GM19372 (cell line): ENCODE measurements around the gene WNT1.
A peak's percentile ranks its signal among the peaks of the same experiment; 100 is the strongest.

Experiments used
- ATAC-seq: cut with Tn5 transposase; IDR thresholded peaks from one replicate; pipeline ENCODE4 v1.9.1; 2021; ENCODE audit warnings: mild to moderate bottlenecking, low read depth, moderate library complexity; ENCODE audit not compliant: unreplicated experiment

The WNT1 gene

GRCh38 chr12:48960834-48961233 is 17.3 kb upstream of the WNT1 start:
- ATAC-seq: no peak

DNA sequence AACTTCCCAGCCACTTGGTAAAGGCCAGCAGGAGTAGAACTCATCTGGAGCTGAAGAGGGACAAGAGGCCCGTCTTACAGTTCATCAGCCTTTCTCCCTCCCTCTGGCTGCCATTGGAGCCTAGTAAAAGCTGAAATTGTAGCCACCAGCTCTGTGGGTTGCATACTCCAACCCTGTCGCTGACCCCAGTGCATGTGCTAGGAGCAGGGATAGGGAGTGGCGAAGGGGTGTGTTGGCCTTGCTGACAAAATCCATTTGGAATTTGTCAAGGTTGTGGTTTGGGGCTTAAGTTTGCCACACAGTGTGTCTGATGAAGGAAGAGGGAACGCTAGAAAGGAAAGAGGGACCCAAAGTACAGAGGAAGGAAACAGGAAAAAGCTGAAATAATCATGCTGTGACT is 16.8 kb upstream of the WNT1 start:
- ATAC-seq: no peak

DNA sequence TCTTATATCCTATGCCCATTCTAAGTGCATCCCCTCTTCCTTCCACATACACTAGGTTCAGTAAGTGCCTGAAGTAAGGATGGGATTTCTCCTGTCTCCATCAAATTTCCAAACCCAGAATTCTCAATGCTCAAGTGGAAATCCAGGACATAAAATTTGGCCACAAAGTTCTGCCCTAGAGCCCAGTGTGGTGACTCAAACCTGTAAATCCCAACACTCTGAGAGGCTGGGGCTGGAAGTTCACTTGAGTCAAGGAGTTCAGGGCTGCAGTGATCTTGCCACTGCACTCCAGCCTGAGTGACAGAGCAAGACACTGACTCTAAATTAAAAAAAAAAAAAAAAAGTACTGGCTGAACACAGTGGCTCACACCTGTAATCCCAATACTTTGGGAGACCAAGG is 16.3 kb upstream of the WNT1 start:
- ATAC-seq: no peak

GRCh38 chr12:48965298-48965838 is 12.8 kb upstream of the WNT1 start:
- no peak for ATAC-seq

GRCh38 chr12:48966177-48966895 is 11.8 kb upstream of the WNT1 start:
- no peak for ATAC-seq

DNA sequence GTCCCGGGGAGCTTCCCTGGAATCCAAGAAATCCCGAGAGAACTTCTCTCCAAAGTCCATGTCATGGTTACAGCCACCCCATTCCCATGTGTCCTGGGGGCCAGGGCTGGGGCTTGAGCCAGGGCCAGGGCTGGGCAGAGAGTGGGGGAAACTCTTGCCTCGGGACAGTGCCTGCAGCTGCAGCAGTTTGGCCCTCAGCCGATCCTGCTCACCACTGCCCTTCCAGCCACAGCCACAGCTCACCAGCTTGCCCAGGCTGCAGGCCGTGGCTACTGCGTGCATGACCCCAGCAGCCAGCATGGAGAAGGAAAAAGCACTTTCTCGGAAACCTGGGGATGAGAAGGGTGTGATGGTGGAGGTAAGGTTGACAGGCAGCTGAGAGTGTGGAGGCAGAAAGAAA is 10.1 kb upstream of the WNT1 start:
- no peak for ATAC-seq

GRCh38 chr12:48968467-48968866 is 9.7 kb upstream of the WNT1 start:
- ATAC-seq: no peak

DNA sequence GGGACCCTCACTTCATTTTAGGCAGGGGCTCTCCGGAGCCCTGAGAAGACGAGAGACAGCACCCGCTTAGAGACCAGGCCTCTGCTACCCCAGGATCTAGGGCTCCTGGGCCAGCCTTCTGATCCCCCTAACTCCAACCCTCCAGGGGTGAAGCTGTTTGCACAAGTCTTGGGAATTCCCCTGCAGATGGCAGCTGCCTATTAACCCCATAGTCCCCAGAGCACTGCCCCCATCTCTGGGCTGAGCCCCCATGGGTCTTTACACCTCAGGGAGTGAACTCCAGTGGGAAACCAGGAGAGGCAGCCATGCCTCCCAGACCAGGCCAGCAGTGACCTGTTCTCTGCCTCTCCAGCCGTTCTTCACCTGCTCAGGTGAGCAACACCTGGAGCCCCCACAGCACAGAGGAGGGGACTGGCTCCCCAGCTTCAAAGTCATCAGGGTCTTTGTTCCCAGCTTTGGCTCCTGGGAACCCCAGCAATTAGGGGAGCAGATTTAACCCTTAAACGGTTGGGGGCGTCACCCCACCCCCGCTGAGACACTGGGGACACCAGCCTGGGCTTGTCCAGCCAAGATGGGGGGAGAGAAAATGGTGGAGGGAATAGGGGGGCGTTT is 8.9 kb upstream of the WNT1 start:
- no peak for ATAC-seq

- ATAC-seq: no peak
Measured at GRCh38 chr12:48969833-48970701, 8.1 kb upstream of the WNT1 start.

DNA sequence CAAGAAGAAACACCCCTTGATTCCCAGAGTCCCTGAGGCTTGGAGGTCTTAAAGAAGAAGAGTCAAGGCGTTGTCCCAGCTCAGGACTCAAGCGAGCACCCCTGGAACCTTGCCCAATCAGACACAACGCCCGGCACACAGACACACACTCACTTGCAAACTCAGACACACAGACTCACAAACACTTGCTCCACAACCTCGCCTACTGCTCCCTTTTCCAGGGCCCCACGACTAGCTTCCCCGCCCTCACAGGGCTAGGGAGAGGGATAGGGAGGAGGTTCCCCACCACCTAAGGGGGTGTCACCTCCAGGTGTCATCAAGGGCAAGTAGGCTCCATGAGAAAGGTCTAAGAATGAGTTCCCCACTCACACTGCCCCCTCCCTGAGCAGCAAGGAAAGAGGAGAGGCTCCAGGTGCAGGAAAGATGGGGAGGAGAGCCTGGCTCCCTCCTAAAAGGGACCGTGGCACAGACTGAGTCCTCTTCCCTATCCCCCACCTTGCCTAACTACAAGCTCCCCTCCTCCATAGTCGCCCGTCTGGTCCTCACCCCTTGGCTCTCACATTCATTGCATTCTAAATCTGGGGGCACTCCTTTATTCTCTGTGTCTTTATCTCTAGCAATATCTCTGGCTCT is 7.3 kb upstream of the WNT1 start:
- no peak for ATAC-seq

DNA sequence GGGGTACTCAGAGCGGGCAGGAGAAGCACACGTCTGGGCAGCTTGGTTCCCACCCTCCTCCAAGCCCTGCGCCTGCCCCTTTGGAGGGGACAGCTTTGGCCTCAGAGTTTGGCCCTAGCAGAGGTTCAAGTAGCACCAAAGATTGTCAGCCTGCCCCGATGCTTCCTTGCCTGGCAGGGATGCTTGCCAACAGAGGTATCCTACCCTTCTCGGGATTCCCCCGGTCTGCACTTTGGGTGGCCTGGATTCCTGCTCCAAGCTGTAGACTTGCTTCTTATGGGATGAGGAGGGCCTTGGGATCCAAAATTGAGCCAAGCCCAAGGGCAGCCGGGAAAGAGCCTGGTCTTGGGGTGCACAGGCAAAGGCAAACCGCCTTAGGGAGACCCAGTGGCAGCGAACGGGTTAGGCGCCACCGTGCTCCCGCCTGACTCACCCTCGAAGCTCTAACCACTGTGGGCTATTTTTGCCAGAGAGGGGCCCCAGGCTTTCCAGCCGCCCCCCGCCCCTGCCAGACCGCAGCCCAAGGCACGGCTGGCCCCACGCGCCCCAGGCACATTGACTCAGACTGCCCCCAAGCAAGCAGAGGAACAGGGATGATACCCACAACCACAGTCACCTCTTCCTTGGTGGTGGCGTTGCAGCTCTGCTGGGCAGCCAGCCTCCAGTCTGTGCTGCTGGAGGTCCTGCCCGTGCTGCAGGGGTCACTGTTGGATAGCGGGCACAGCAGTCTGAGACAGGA is 5.7 kb upstream of the WNT1 start:
- no peak for ATAC-seq

GRCh38 chr12:48972952-48973483 is 5.1 kb upstream of the WNT1 start:
- no peak for ATAC-seq

DNA sequence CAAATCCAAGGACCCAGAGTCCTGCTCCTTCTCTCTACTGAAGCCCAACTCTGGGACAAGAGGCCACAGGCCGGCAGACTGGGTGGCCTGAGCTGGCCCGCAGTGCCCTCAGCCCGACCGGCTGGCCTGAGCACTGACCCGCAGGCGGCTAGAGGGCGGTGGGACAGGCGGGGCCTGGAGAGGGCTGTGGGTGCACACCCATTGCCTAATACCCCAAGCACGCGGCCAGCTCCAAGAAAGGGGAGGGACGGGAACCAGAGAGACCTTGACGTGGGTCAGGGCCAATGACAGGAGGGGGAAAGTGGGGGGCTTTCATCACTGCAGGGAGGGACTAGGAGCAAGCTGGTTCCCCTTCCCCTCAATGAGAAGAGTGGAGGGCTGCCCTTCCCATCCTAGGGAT is 4.6 kb upstream of the WNT1 start:
- no peak for ATAC-seq

- no peak for ATAC-seq
Measured at GRCh38 chr12:48973941-48974673, 4.0 kb upstream of the WNT1 start.

GRCh38 chr12:48977290-48978281 is 536 bp upstream of the WNT1 start:
- peak; percentile 54 for ATAC-seq

- no peak for ATAC-seq
Measured at GRCh38 chr12:48978741-48979601, 849 bp downstream of the WNT1 start.
